GM08714 (cell line): Measurements from ENCODE around the gene SLC11A2.
A peak's percentile ranks its signal among the peaks of the same experiment; 100 is the strongest.

Source experiments
- H3K4me3 ChIP-seq: fragments of 200-500 bp; sonication (Bioruptor generic); 2 replicates; pipeline ENCODE4 v1.5.1; 2014; ENCODE audit warnings: mild to moderate bottlenecking, low read length, inconsistent platforms
- ZNF274 ChIP-seq: IDR thresholded peaks from 2 replicates; pipeline ENCODE4 v1.6.1; 2012; ENCODE audit warnings: mild to moderate bottlenecking, low read depth, low read length

SLC11A2 gene

GRCh38 chr12:51047655-51048540 is 21.7 kb upstream of the SLC11A2 start, which contains the start of gene LETMD1:
LETMD1 (plus strand) TSS chr12:51048327; CDS start chr12:51048357, 30 bp downstream.
- peak within 1 kb of the TSS; percentile 95 for H3K4me3 ChIP-seq
- no peak for TF ChIP-seq ZNF274

GRCh38 chr12:51036279-51036678 is 10.1 kb upstream of the SLC11A2 start:
- no peak for TF ChIP-seq ZNF274
- no peak overlapping the region for H3K4me3 ChIP-seq

GRCh38 chr12:51033457-51034089 is 7.4 kb upstream of the SLC11A2 start:
- no peak for TF ChIP-seq ZNF274
- H3K4me3 ChIP-seq = no peak overlapping the region

- TF ChIP-seq ZNF274 = no peak
- no peak overlapping the region for H3K4me3 ChIP-seq
Observed at GRCh38 chr12:51033048-51033447, 6.9 kb upstream of the SLC11A2 start.

- no peak overlapping the region for H3K4me3 ChIP-seq
- TF ChIP-seq ZNF274 = no peak
Observed at GRCh38 chr12:51028813-51029150, 2.6 kb upstream of the SLC11A2 start.

- TF ChIP-seq ZNF274 = no peak
- no peak overlapping the region for H3K4me3 ChIP-seq
Observed at GRCh38 chr12:51028126-51028812, 2.1 kb upstream of the SLC11A2 start.

- H3K4me3 ChIP-seq = no peak overlapping the region
- no peak for TF ChIP-seq ZNF274
Observed at GRCh38 chr12:51027342-51027835, 1.2 kb upstream of the SLC11A2 start.

- TF ChIP-seq ZNF274 = no peak
Observed at GRCh38 chr12:51025338-51025835, 797 bp downstream of the SLC11A2 start.

GRCh38 chr12:51023625-51024382 is 2.4 kb downstream of the SLC11A2 start:
- peak overlapping the region; percentile 91; the same call in 1 of the 2 replicates for H3K4me3 ChIP-seq
- no peak for TF ChIP-seq ZNF274

More at GRCh38 chr12:51025338-51025835, 797 bp downstream of the SLC11A2 start:
- H3K4me3 ChIP-seq = peak overlapping the region; percentile 91

- peak overlapping the region; percentile 31; the same call in 1 of the 2 replicates for H3K4me3 ChIP-seq
- TF ChIP-seq ZNF274 = no peak
Observed at GRCh38 chr12:51021694-51022093, 4.5 kb downstream of the SLC11A2 start.

GRCh38 chr12:51020448-51021182 is 5.6 kb downstream of the SLC11A2 start:
- TF ChIP-seq ZNF274 = no peak
- no peak overlapping the region for H3K4me3 ChIP-seq

- no peak overlapping the region for H3K4me3 ChIP-seq
- TF ChIP-seq ZNF274 = no peak
Observed at GRCh38 chr12:51019927-51020326, 6.3 kb downstream of the SLC11A2 start.

- no peak overlapping the region for H3K4me3 ChIP-seq
- TF ChIP-seq ZNF274 = no peak
Observed at GRCh38 chr12:51018956-51019355, 7.2 kb downstream of the SLC11A2 start.
